IPS DF 6.9 (cell line): ENCODE measurements around the gene ANKS1B.

ENCODE experiments used
- DNase-seq: peaks from one replicate; pipeline ENCODE4 v3.0.0-alpha.2; 2013; ENCODE audit warnings: low read depth, low spot score
- H3K27ac ChIP-seq: one replicate; pipeline ENCODE4 v1.5.1; 2013; ENCODE audit warnings: low read length, control low read depth
- H3K27me3 ChIP-seq: 2 replicates; pipeline ENCODE4 v1.6.1; 2013; ENCODE audit warnings: mild to moderate bottlenecking, low read length; ENCODE audit not compliant: control insufficient read depth, insufficient read depth
- H3K36me3 ChIP-seq: 2 replicates; pipeline ENCODE4 v1.6.1; 2013; ENCODE audit warnings: low read length; ENCODE audit not compliant: control insufficient read depth, insufficient read depth
- H3K4me1 ChIP-seq: 2 replicates; pipeline ENCODE4 v1.6.1; 2013; ENCODE audit warnings: low read length; ENCODE audit not compliant: control insufficient read depth, insufficient read depth
- H3K4me3 ChIP-seq: 2 replicates; pipeline ENCODE4 v1.5.1; 2013; ENCODE audit warnings: mild to moderate bottlenecking, low read length
- H3K9me3 ChIP-seq: 2 replicates; pipeline ENCODE4 v1.6.1; 2013; ENCODE audit warnings: low read length, inconsistent platforms; ENCODE audit not compliant: control insufficient read depth, insufficient read depth
- WGBS: extraction: QIAGEN DNeasy Blood & Tissue Kit; methylation state at CpG from one replicate; pipeline ENCODE4 v1.1.7; 2013; ENCODE audit warnings: mixed read lengths, missing lambda C conversion rate; ENCODE audit not compliant: insufficient read length, insufficient coverage; 5-methylcytosine and 5-hydroxymethylcytosine counted together

Gene ANKS1B

DNA sequence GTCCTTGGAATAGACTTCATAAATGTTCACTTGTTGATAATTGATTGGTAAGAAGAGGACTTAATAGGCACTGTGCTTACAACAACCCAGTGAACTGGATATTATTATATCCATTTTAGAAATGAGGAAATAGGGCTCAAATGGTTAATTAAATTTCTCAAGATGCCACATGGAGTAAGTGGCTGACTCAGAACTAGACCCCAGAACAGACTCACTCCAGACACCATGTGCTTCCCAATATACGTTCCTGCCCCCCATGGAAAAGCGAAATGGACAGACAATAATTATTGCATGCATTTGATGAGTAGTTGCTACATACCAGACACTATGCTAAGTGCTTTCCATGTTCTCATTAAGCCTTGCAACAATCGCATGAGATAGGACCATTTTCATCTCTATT, 895 bp upstream of the ANKS1B start:
- Histone ChIP-seq H3K27me3 (no peaks in the 10 kb centered on the region), H3K27ac (no peak overlapping the region), H3K4me3 (no peak overlapping the region), H3K4me1 (0 out of 2 replicates have a peak, but pooled peaks cover 1% of the 10 kb centered on the region), H3K36me3 (no peaks in the 10 kb centered on the region), H3K9me3 (no peaks in the 10 kb centered on the region)
- no peak for DNase-seq
- WGBS: no CpG with 5 or more reads among the region's 3 CpGs

DNA sequence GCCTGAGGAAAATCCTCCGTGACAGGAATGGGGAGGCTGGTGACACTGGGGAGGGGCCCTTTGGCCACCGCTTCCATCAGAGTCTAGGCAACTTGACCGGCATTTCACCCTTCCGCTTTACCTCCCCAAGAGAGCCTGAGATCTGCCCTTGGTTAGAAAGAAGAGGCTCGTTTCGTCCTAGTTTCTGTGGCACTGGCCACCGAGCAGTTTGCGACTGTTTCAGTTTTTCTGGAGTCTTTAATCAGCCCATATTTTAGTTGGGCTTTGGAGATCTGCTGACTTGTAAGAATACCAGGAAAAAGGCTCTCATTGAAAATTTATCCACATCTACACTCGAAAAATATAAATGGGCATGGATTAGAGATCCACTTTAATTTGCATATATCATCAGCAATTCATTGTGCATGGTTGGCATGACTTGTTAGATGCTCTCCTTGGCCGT, 414 bp upstream of the ANKS1B start:
- Histone ChIP-seq H3K4me3 (peak overlapping the region; percentile 76; the same call in 1 of the 2 replicates), H3K36me3 (no peaks in the 10 kb centered on the region), H3K27ac (no peak overlapping the region), H3K9me3 (no peaks in the 10 kb centered on the region), H3K4me1 (0 out of 2 replicates have a peak, but pooled peaks cover 1% of the 10 kb centered on the region), H3K27me3 (no peaks in the 10 kb centered on the region)
- WGBS: no CpG with 5 or more reads among the region's 10 CpGs
- DNase-seq: no peak

DNA sequence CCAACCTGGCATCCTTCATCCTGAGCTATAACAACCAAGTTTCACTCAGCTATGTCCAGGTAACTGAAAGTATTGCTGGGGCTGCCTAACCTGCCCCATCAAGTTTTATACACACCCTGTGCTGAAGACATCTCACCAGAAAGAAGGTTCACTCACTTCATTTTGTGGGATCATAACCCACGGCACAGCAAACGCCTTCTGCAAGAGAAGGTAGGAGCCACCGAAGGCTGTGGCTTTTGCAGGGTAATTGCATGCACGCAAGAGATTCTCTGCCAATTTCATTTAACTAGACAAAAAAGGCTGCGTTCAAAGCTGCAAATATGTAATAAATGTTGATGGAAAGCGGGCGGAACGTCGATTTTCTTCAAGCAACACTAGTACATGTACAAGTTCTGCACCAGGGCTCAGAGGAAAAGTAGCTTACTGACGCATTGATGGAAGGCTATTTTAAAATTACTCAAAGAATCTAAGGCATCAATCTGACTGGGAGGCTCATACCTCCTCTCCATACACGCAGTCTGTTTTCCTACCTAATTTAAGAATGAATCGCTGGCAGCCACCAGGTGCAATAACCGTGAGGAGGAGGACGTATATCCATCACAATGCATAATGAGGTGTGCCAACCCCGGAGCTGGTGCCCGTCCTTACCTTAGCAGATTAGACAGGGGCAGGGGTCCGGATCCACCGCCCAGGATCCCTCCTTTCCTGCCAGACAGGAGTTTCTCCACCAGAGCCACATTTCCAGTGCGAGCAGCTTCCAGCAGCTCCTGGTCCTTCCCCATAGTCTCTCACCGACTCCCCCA, 1.1 kb downstream of the ANKS1B start:
- H3K9me3 ChIP-seq: no peaks in the 10 kb centered on the region
- H3K36me3 ChIP-seq: no peaks in the 10 kb centered on the region
- WGBS: no CpG with 5 or more reads among the region's 20 CpGs
- no peaks in the 10 kb centered on the region for H3K27me3 ChIP-seq
- H3K27ac ChIP-seq: no peak overlapping the region
- no peak for DNase-seq
- peak overlapping the region; percentile 76; the same call in 1 of the 2 replicates for H3K4me3 ChIP-seq
- 0 out of 2 replicates have a peak, but pooled peaks cover 1% of the 10 kb centered on the region for H3K4me1 ChIP-seq

- Histone ChIP-seq H3K9me3 (no peaks in the 10 kb centered on the region), H3K4me1 (0 out of 2 replicates have a peak, but pooled peaks cover 1% of the 10 kb centered on the region), H3K27me3 (no peaks in the 10 kb centered on the region), H3K4me3 (no peak overlapping the region), H3K36me3 (no peaks in the 10 kb centered on the region), H3K27ac (no peak overlapping the region)
- no CpG with 5 or more reads among the region's 4 CpGs for WGBS
- DNase-seq: no peak
Observed at GRCh38 chr12:99981639-99982190, 3.0 kb downstream of the ANKS1B start.

- no CpG with 5 or more reads among the region's 2 CpGs for whole genome bisulfite sequencing
- no peak overlapping the region for H3K4me3 ChIP-seq
- H3K27ac ChIP-seq: no peak overlapping the region
- H3K9me3 ChIP-seq: no peaks in the 10 kb centered on the region
- H3K4me1 ChIP-seq: 0 out of 2 replicates have a peak, but pooled peaks cover 1% of the 10 kb centered on the region
- no peaks in the 10 kb centered on the region for H3K27me3 ChIP-seq
- no peaks in the 10 kb centered on the region for H3K36me3 ChIP-seq
- no peak for DNase-seq
Observed at GRCh38 chr12:99979471-99979870, 5.3 kb downstream of the ANKS1B start.

GRCh38 chr12:99978152-99978551, 6.6 kb downstream of the ANKS1B start:
- H3K4me3 ChIP-seq: no peak overlapping the region
- H3K36me3 ChIP-seq: no peaks in the 10 kb centered on the region
- no peak overlapping the region for H3K27ac ChIP-seq
- no CpG with 5 or more reads among the region's 1 CpG for WGBS
- H3K27me3 ChIP-seq: no peaks in the 10 kb centered on the region
- H3K9me3 ChIP-seq: no peaks in the 10 kb centered on the region
- H3K4me1 ChIP-seq: no peaks in the 10 kb centered on the region
- no peak for DNase-seq

DNA sequence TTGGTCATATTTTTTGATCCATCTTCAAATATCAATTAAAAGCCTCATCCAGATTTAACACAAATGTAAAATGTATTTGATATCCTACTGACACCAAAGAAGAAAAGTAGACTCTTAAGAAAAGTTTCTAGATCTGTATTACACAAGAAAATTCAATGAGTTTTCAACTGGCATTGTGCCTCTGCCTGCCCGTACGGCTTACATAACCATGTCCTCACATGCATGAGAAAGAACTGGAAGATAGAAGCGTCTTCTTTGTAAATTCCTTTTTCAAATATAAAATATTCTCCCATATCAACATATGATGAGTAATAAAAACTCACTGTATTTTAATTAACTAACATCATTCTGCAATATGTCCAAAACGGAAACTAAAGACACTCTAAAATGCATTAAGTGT, 7.2 kb downstream of the ANKS1B start:
- no peaks in the 10 kb centered on the region for H3K9me3 ChIP-seq
- DNase-seq: no peak
- no peaks in the 10 kb centered on the region for H3K36me3 ChIP-seq
- H3K27me3 ChIP-seq: no peaks in the 10 kb centered on the region
- H3K4me3 ChIP-seq: no peak overlapping the region
- H3K27ac ChIP-seq: no peak overlapping the region
- H3K4me1 ChIP-seq: no peaks in the 10 kb centered on the region
- no CpG with 5 or more reads among the region's 4 CpGs for WGBS

DNA sequence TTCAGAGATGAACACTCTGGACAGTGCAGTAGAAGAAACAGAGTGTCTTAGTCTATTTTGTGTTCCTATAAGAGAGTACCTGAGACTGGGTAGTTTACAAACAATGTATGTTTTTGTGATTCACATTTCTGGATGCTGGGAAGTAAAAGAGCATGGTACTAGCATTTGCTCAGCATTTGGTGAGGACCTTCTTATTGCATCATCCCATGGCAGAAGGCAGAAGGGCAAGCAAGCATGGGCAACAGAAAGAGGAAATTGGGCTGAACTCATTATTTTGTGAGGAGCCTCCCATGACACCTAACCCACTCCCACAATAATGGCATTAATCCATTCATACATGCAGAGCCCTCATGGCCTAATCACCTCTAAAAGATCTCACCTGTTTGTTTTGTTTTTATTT, 8.0 kb downstream of the ANKS1B start:
- H3K9me3 ChIP-seq: no peaks in the 10 kb centered on the region
- no peaks in the 10 kb centered on the region for H3K27me3 ChIP-seq
- no peaks in the 10 kb centered on the region for H3K36me3 ChIP-seq
- no peak overlapping the region for H3K4me3 ChIP-seq
- no peak overlapping the region for H3K27ac ChIP-seq
- DNase-seq: no peak
- H3K4me1 ChIP-seq: no peaks in the 10 kb centered on the region

- no peaks in the 10 kb centered on the region for H3K9me3 ChIP-seq
- H3K27me3 ChIP-seq: no peaks in the 10 kb centered on the region
- H3K4me1 ChIP-seq: no peaks in the 10 kb centered on the region
- no peak for DNase-seq
- no peaks in the 10 kb centered on the region for H3K36me3 ChIP-seq
- WGBS: no CpG with 5 or more reads among the region's 2 CpGs
- H3K4me3 ChIP-seq: no peak overlapping the region
- H3K27ac ChIP-seq: no peak overlapping the region
Observed at GRCh38 chr12:99975321-99975720, 9.4 kb downstream of the ANKS1B start.

DNA sequence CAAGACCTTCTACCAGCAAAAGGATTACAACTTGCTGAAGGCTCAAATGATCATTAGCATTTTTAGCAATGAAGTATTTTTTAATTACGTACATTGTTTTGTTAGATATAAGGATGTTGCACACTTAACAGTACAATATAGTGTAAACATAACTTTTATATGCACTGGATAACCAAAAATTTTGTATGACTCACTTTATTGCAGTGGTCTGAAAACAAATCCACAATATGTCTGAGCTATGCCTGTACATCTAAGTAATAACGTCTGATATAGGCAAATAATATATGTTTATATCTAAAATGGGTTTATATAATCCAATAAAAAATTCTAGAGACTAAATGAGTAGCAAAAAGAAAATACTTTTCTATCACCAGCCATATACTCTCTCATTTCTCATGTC, 10.6 kb downstream of the ANKS1B start:
- no peaks in the 10 kb centered on the region for H3K27me3 ChIP-seq

DNA sequence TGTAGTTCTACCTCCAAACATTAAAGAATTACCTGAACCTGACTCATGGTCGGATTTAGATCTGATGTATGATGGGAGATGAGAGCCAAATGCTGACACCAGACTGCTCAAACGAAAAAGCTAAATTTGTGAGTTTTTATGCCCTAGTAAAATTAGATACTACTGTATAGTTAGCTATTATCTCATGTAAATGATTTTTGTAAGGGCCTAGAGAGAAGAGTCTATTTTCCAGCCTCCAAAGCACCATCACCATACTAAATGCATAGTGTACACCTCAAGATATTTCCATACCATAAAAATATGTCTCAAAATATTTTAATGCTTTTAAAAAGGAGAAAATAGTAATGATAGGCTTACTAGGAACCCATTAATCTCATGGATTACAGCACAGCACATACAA, 18.3 kb downstream of the ANKS1B start:
- H3K27me3 ChIP-seq: no peaks in the 10 kb centered on the region
- H3K9me3 ChIP-seq: no peaks in the 10 kb centered on the region
- no peaks in the 10 kb centered on the region for H3K4me1 ChIP-seq
- DNase-seq: no peak
- H3K27ac ChIP-seq: no peak overlapping the region
- H3K4me3 ChIP-seq: no peak overlapping the region
- no peaks in the 10 kb centered on the region for H3K36me3 ChIP-seq
- WGBS: no CpG with 5 or more reads among the region's 2 CpGs

More for the DNA sequence above, 10.6 kb downstream of the ANKS1B start:
- no peak for DNase-seq
- Histone ChIP-seq H3K4me3 (no peak overlapping the region), H3K9me3 (no peaks in the 10 kb centered on the region), H3K36me3 (no peaks in the 10 kb centered on the region), H3K4me1 (no peaks in the 10 kb centered on the region), H3K27ac (no peak overlapping the region)
- no CpG with 5 or more reads among the region's 2 CpGs for WGBS
